Transverse colon (tissue), 4 donors: ENCODE measurements around the gene HOXB1. TPM values are rescaled to one million over a fixed set of nuclear protein-coding genes. Genes with fewer than 3 reads are reported as not detected.

Experiments
- DNase-seq: peaks from one replicate; pipeline ENCODE4 v3.0.0-alpha.2; 2019
- H3K27ac ChIP-seq, 4 donors: fragments of 200-600 bp; sonication (generic); 2 replicates each; pipeline ENCODE4 v1.5.1; 2016 to 2018; ENCODE audit warnings: inconsistent platforms in 4 of 4
- H3K27me3 ChIP-seq: fragments of 200-600 bp; sonication (generic); 2 replicates; pipeline ENCODE4 v1.5.1; 2017; ENCODE audit warnings: inconsistent platforms
- H3K36me3 ChIP-seq, 4 donors: fragments of 200-600 bp; sonication (generic); 2 replicates each; pipeline ENCODE4 v1.5.1; 2017 to 2019; ENCODE audit warnings: inconsistent platforms in 4 of 4
- H3K4me1 ChIP-seq, 4 donors: fragments of 200-600 bp; sonication (generic); 2 replicates each; pipeline ENCODE4 v1.5.1; 2017 to 2020; ENCODE audit warnings: inconsistent platforms in 4 of 4
- H3K4me3 ChIP-seq, 4 donors: fragments of 200-600 bp; sonication (generic); 1 replicate in 1 of 4; 2 replicates in 3 of 4; pipeline versions ENCODE4 v1.5.1 to v1.6.1; 2017 to 2019; ENCODE audit warnings: inconsistent platforms in 4 of 4
- H3K9me3 ChIP-seq, 2 donors: fragments of 200-600 bp; sonication (generic); 2 replicates each; pipeline ENCODE4 v1.5.1; 2017 to 2019; ENCODE audit warnings: inconsistent platforms in 2 of 2
- EP300 ChIP-seq: sonication (generic); formaldehyde crosslinking; IDR thresholded peaks from one replicate; pipeline ENCODE4 v1.6.1; 2017; ENCODE audit warnings: antibody characterized with exemption, low read depth
- POLR2A ChIP-seq: fragments of 450-650 bp; IDR thresholded peaks from one replicate; pipeline ENCODE4 v1.6.1; 2016; ENCODE audit warnings: antibody characterized with exemption, mild to moderate bottlenecking, moderate library complexity
- POLR2AphosphoS5 ChIP-seq, 3 donors: sonication (generic); formaldehyde crosslinking; IDR thresholded peaks; one replicate each; pipeline ENCODE4 v1.6.1; 2016; ENCODE audit warnings: antibody characterized with exemption in 3 of 3
- WGBS, 2 donors: methylation state at CpG; one replicate each; pipeline ENCODE4 v1.1.5; 2018; ENCODE audit warnings: low coverage in 1 of 2; 5-methylcytosine and 5-hydroxymethylcytosine counted together
- in situ Hi-C, 4 donors: fragments of 200-750 bp; cut with MboI; loops; one replicate each; pipeline versions ENCODE4 v1.15.0 to v1.15.1; 2017; ENCODE audit warnings: low sequenced_read_pairs in 3 of 4, low pct_ligation_motif_present in 1 of 4, low pct_unique_long_range_greater_than_20kb in 1 of 4
- intact Hi-C: fragments of 100-400 bp; cut with DNase I; formaldehyde crosslinking; loops from one replicate; pipeline ENCODE4 v1.15.1; 2023; ENCODE audit warnings: low total_unique reads
- total RNA-seq, 4 donors: library from RNA; depleted of rRNA; stranded (reverse); fragments of >200 nt; gene quantifications; one replicate each; pipeline ENCODE4 v1.1.0, GENCODE V29; 2016
- TF ChIP-seq, protein P1 (sequence below), 5 experiments: fragments of 200-600 bp in 3 of 5; fragments of 450-650 bp in 2 of 5; sonication (generic) in 3 of 5; IDR thresholded peaks; 1 replicate in 2 of 5; 2 replicates in 3 of 5; pipeline ENCODE4 v1.5.1; 2016 to 2017; ENCODE audit warnings: antibody characterized with exemption in 5 of 5, inconsistent platforms in 3 of 5, mild to moderate bottlenecking in 2 of 5, moderate library complexity in 1 of 5

Gene HOXB1
- total RNA-seq, 4 donors from 2014 or later: not detected

DNA sequence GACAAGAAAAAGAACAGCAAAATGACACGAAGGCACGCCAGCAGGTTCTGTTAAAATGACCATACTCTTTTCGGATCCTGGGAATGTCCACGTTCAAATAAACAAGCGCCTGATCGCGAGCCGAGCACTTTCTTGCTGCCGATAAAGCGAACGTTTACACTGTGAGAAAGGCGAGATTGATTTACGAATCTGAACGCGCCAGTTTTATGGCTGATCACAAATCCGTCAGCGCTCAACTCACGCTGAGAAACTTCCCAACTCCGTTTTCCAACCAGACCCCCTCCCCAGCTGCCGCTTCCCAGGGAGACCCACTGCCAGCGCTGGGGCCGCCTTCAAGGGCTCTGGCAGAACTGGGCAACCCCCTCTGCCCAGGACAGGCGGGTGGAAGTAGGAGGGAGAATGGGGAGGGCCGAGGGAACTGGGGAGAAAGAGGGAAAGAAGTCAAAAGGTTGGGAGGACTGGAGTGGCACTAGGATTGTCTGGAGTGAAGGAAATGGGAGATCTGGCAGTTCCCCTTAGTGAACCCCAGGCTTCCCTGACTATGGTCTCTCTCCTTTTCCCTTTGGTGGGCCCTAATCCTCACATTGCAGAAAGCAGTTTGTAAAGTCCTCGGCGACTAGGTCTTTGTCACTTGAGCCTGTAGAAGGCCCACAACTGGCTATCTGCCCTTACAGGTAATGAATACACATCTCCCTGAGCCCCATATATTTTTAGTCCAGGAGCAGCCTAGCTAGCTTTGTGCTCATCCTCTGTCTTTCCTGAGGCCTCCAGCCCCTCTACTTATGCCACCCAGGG is 40.4 kb upstream of the HOXB1 start:
- no peaks in the 10 kb centered on the region for H3K36me3 ChIP-seq
- H3K4me3 ChIP-seq: peak overlapping the region; percentile 2 to 36 (median 16)
- 26 to 55% methylated on average over 17 to 26 of the region's 26 CpGs for WGBS, 2 donors
- TF ChIP-seq EP300 (no peak), POLR2A (no peak), POLR2AphosphoS5 (IDR thresholded peaks at IDR 0.05) (no peak)
- in situ Hi-C loops: no loop called here
- H3K27me3 ChIP-seq: no peaks in the 10 kb centered on the region
- H3K27ac ChIP-seq: peak overlapping the region; percentile 89 to 95 (median 92)
- no peaks in the 10 kb centered on the region for H3K9me3 ChIP-seq
- no peak for DNase-seq
- peaks cover 53 to 95% (median 79%) of the 10 kb centered on the region in 4 donors for H3K4me1 ChIP-seq
- intact Hi-C loops: no loop called here

DNA sequence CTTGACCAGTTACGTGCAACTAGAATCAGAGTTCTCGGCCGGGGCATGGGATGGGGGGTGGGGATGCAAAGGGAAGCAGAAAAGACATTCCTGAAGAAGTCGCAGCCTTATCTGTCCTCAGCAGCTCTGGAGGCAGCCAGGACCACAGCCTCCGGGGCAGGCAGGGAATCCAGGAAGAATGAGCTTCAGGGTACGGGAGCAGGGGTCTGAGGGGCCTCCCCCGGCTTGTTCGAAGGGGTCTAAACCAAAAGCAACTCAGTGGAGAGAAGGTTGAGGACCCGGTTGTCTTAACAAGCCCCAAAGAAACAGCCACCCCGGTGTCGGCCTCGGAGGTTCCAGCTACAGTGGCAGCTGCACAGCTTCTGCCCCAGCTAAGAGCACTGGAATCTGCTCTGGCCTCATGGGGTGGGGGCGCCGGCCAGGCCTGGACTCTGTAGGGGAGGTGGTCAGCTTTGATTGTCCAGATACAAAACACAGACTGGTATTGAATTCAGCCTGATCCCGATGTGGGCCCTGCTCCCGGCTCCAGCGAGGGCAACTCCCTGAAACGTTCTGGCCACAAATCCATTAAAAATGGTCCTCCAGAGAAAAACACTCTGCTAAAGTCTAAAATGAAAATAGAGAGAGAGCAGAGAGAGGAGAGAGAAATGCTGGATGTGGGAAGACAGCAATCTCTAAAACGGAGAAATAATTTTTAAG is 39.7 kb upstream of the HOXB1 start:
- peak overlapping the region; percentile 89 to 95 (median 92) for H3K27ac ChIP-seq
- TF ChIP-seq POLR2A: no peak
- no peak for TF ChIP-seq EP300
- TF ChIP-seq, protein P1, sequence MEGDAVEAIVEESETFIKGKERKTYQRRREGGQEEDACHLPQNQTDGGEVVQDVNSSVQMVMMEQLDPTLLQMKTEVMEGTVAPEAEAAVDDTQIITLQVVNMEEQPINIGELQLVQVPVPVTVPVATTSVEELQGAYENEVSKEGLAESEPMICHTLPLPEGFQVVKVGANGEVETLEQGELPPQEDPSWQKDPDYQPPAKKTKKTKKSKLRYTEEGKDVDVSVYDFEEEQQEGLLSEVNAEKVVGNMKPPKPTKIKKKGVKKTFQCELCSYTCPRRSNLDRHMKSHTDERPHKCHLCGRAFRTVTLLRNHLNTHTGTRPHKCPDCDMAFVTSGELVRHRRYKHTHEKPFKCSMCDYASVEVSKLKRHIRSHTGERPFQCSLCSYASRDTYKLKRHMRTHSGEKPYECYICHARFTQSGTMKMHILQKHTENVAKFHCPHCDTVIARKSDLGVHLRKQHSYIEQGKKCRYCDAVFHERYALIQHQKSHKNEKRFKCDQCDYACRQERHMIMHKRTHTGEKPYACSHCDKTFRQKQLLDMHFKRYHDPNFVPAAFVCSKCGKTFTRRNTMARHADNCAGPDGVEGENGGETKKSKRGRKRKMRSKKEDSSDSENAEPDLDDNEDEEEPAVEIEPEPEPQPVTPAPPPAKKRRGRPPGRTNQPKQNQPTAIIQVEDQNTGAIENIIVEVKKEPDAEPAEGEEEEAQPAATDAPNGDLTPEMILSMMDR (IDR thresholded peaks at IDR 0.05): no peak
- no peak for TF ChIP-seq POLR2AphosphoS5 (IDR thresholded peaks at IDR 0.05)
- H3K4me1 ChIP-seq: peaks cover 45 to 95% (median 77%) of the 10 kb centered on the region in 4 donors
- no peaks in the 10 kb centered on the region for H3K9me3 ChIP-seq
- no peaks in the 10 kb centered on the region for H3K27me3 ChIP-seq
- intact Hi-C loops (no loop called here), in situ Hi-C loops (no loop called here)
- 49 to 68% methylated on average over 8 to 19 of the region's 19 CpGs for WGBS, 2 donors
- no peaks in the 10 kb centered on the region for H3K36me3 ChIP-seq
- no peak for DNase-seq
- H3K4me3 ChIP-seq: peak overlapping the region in 3 of 4 donors; percentile 2 to 36 (median 16)

DNA sequence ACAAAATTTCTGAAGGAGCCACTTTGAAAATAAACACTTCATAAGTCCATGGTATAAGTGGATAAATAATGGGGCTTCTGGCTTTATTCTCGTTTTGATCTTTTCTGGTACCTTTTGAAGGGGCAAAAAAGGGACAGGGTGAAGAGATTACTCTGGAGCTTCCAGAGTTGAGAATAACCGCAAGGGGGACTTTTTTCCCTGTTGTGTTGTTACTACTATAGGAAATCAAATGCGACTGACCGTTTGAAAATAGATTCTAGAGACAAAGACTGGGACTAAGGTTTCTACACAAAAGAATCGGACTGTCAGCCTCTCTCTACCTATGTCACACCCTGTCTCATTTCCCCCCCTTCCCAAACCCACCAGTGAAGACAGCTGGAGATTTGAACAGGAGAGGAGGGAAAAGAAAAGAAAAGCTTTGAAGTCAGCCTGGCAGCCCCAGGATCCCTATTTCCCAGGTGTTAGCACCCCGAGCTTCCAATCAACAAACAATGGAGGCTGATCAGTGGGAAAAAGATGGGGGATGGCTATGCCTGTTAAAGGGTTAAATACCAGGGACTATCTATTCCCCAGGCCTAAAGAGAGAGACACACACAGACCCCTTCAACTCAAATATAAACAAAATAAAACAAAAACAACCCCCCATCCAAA is 39.0 kb upstream of the HOXB1 start:
- H3K4me1 ChIP-seq: peaks cover 40 to 95% (median 72%) of the 10 kb centered on the region in 4 donors
- in situ Hi-C loops (no loop called here), intact Hi-C loops (no loop called here)
- H3K27me3 ChIP-seq: no peaks in the 10 kb centered on the region
- peak overlapping the region in 3 of 4 donors; percentile 2 to 36 (median 16) for H3K4me3 ChIP-seq
- no peaks in the 10 kb centered on the region for H3K9me3 ChIP-seq
- peak overlapping the region; percentile 89 to 95 (median 92) for H3K27ac ChIP-seq
- 49 to 72% methylated on average over 3 to 6 of the region's 6 CpGs for WGBS, 2 donors
- no peak for TF ChIP-seq POLR2A
- TF ChIP-seq, protein P1 (IDR thresholded peaks at IDR 0.05): peak in 1 of 5 experiments; percentile 20
- no peak for DNase-seq
- no peaks in the 10 kb centered on the region for H3K36me3 ChIP-seq

DNA sequence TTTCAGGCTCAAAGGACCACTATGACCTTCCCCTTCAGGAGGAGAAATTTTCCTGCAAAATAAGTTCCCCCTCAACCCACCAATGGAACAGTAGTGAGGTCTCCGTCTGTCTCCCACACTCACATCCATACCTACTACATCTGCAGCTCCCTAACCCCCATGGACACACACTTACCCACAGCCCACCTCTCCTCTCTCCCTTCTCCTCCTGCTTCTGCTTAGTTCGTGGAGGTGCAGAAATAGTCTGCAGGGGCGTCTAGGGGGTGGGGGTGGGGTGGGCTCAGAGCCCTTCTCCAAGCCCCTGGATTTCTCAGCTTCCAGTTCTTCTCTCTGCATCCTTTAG is 38.4 kb upstream of the HOXB1 start:
- Histone ChIP-seq H3K27me3 (no peaks in the 10 kb centered on the region), H3K4me3 (peak overlapping the region in 2 of 4 donors; percentile 14 to 36), H3K27ac (peak overlapping the region; percentile 89 to 95 (median 92)), H3K4me1 (peaks cover 35 to 94% (median 69%) of the 10 kb centered on the region in 4 donors), H3K9me3 (no peaks in the 10 kb centered on the region), H3K36me3 (no peaks in the 10 kb centered on the region)
- DNase-seq: no peak
- no peak for TF ChIP-seq EP300
- TF ChIP-seq, protein P1 (IDR thresholded peaks at IDR 0.05): no peak
- no peak for TF ChIP-seq POLR2AphosphoS5 (IDR thresholded peaks at IDR 0.05)
- no peak for TF ChIP-seq POLR2A
- 46 to 54% methylated on average over 3 of the region's 3 CpGs for WGBS, 2 donors
- in situ Hi-C loops: no loop called here
- intact Hi-C loops: no loop called here
